ENCODE measurements around the gene PHF8. TPM values are rescaled to one million over a fixed set of nuclear protein-coding genes. Genes with fewer than 3 reads are reported as not detected.

Gene PHF8
- total RNA-seq, 2 experiments from 2014 or later = 51.7 to 53.2 TPM

DNA sequence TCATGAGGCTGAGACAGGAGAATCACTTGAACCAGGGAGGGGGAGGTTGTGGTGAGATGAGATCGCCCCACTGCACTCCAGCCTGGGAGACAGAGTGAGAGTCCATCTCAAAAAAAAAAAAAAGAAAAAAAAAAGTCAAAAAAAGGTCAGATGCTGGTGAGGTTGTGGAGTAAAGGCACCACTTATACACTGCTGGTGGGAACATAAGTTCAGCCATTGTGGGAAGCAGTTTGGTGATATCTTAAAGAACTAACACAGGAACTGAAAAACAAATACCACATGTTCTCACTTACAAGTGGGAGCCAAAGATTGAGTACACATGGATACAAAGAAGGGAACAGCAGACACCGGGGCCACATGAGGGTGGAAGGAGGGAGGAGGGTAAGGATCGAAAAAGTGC is 149.0 kb downstream of the PHF8 start:
- Mint-ChIP-seq H3K9me3 (peaks cover 2% of the 10 kb centered on the region), H3K27ac (no peak overlapping the region), H3K4me1 (ENCODE audit: low read depth) (no peaks in the 10 kb centered on the region), H3K27me3 (ENCODE audit: low read depth) (no peaks in the 10 kb centered on the region), H3K36me3 (ENCODE audit: low read depth) (no peaks in the 10 kb centered on the region), H3K4me3 (no peak overlapping the region)
- no peak for DNase-seq
- intact Hi-C loops (cut with micrococcal nuclease) = no loop called here
- CTCF ChIA-PET = no interaction called here

Other genes starting within 250 kb of the PHF8 start
- 1 to 10 TPM; 4.3 to 5.9 TPM for gene FAM120C, start 138.8 kb upstream of the PHF8 start, total RNA-seq

Measured in activated naive CD4-positive, alpha-beta T cell treated with anti-CD3 and anti-CD28 coated beads for 36 hours (primary cell).